Stimulated activated CD8-positive, alpha-beta memory T cell treated with anti-CD3 and anti-CD28 coated beads, Interleukin-2, amount 100 ng/mL, for 1 hour (primary cell): ENCODE results near the gene CREB3L1.
A peak's percentile ranks its signal among the peaks of the same experiment; 100 is the strongest.

Experiments
- DNase-seq, 2 donors: peaks; one replicate each; pipeline ENCODE4 v3.0.0-alpha.2; 2020; ENCODE audit warnings: low read depth in 2 of 2

The CREB3L1 gene

GRCh38 chr11:46272816-46273427 lies 4.5 kb upstream of the CREB3L1 start:
- no peak for DNase-seq

DNA sequence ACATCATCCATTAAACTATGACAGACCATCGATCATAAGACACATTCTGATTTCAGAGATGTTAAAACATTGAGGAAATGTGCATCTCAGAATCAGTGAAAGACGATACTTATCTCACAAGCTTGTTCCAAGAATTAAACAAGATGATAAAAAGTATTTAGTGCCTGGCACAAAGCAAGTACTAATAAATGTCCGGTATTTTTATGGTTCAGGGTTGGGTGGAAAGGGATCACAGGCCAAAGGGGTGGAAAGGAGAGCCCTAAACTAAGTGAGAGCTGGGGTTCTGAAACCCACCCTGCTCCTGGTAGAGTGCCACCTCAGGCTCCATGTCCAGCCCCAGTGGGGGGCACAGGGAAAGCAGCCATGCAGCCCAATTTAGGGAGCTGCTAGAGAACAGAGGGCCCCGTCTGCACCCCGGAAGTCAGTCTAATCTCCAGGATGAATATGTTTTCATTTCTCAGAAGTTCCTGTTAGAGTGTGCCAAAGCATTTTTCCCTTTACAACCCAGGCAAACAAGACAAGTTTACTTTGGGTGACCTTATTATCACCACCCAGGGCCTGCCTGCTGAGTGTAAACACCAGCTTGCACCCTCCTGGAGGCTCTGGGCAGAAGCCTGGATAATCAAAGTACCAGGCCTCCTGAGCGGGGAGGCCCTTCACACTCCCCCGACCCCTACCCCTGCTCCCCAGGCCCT lies 3.8 kb upstream of the CREB3L1 start:
- DNase-seq = no peak

GRCh38 chr11:46275964-46276641 lies 1.4 kb upstream of the CREB3L1 start:
- no peak for DNase-seq

DNA sequence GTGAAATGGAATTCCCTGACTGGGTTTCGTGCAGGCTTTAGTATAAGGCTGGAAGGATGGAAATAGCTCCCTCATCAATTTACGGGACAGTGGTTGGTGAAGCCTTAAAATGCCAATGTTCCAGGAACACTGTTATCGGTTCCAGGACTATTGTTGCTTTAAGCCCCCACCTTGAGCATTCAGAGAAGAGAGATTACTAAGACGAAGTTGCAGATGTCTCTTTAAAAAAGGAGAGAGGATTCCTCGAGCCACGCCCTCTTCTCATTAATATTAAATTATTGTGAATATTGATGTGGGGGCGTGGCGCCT lies 195 bp upstream of the CREB3L1 start:
- DNase-seq = no peak

DNA sequence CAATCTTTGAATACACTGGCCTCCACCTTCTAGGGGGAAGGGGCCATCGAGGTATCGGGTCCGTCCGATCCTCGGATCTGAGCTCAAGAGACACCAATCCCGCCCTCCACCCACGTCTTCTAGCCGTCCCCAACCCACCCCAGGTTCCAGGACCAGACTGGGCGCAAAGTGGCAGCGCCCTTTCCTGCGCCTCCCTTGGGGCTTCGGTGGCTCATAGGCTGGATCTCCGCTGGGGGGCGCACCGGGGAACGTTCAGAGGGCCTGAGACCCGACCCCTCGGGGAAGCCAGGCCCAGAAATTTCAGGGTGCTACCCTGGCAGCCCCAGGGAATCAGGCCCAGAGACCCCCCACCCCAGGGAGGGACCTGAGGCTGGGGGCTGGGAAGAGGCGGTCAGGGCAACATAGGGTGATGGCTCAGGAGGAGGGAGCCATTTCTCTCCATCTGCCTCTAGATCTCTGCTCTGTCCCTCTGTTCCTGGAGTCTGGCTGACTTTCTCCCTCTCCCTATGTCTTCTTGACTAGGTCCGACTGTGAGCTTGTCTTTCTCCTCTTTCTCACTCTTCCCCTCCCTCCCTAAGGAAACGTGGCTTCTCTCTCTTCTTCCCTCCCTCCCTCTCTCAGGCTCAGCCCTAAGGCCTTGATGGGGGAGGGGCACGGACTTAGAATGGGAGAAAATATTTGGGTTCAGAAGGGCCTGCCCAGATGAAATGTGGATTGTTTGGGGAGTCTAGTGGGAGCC lies 1.1 kb downstream of the CREB3L1 start:
- DNase-seq = peak in 1 of 2 donors; percentile 4

DNA sequence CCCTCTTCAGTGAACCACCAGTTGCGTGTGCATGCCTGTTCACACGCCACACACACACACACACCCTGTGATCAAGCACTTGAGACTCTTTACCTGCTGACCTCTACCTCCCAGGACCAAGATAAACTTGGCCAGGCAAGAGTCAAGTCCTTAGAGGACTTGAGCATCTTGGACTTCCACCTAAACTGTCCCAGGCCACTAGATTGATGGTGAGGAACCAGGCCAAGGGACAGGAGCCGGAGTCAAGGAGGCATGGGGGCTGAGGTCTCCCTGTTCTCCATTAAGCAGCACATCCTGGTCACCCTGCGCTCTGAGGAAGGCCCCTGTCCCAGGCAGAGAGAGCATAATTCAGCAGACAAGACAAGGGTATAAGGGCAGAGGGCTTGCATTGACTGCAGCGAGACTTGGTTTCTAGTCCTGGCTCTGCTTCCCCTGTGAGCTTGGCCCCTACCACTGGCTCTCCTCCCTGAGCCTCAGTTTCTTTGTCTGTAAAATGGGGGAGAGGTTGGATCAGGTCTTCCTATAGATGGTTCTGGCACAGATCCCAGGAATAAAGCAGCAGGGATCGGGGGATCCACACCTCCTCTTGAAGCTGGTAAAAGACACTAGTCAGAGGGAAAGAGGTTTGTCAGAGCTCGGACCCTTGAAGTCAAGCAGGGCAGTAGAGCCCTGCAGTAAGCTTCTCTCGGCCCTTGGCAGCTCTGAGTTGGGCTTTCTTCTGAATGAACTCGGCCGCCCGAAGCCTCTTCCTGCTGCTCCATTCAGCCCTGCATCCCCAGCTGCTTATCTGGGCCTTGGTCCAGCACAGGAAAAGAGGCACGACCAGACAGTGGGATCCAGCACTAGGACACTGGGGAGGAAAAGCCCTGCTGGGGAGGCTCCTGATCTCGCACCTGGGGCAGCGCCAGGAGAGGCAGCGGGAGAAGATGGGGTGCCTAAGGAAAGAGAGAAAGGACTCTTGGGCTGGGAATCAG lies 2.0 kb downstream of the CREB3L1 start:
- DNase-seq = no peak

GRCh38 chr11:46280706-46281105 lies 3.2 kb downstream of the CREB3L1 start:
- DNase-seq = no peak

- DNase-seq = no peak
Observed at GRCh38 chr11:46281371-46281831, 3.9 kb downstream of the CREB3L1 start.

DNA sequence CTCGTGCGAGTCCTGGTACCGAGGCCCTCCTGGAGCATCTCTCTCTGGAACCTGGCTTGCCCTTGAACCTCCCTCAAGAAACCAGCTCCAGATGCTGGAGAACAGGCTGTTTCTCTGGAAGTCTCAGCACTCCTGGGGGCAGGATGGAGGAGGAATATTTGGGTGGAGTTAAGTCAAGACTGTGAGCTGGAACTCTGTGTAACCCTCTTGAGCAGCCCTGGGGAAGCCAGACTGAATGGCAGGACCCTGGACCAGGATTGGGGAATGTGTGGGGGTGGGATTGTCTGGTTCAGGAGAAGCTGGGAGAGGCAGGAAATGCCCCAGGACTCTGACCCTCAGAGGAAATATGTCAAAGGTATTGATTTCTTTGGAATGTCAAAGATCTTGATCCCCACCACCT lies 7.7 kb downstream of the CREB3L1 start:
- DNase-seq = no peak

DNA sequence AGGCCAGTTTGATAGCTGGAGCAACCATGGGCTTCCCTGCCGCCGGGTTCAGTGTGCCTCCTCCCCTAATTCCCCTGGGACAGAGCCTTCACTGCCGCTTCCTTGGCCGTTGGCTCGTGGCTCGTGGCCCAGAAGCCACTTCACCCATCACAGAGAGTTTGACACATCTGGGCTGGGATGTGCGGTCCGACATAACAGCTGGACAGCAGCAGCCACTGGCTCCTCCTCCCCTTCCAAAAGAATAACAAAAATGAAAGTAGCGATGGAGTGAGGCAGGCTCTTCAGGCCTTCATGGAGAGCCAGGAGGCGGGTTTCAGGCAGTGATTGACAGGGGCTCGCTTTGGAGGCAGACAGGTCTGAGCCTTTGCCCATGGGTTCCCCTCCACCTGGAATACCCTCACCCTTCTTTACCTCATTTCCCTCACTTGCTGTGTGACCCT lies 8.2 kb downstream of the CREB3L1 start:
- DNase-seq = no peak

DNA sequence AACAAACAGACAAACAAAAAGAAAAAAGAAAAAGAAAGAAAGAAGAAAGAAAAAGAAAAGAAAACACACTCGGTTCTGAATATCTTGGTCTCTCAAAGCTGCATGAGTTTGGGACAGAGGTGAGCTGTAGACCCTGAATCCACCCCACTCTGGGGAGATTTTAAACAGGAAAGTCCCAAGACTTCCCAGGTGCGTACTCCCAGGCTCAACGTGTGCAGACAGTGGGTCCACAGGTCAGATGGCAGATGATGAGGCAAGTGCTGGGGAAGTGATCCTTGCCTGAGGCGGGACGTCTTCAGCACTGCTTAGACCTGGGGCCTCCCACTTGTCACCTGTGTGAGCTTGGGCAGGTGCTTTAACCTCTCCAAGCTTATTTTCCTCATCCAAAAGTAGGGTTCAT lies 9.3 kb downstream of the CREB3L1 start:
- DNase-seq = no peak

- no peak for DNase-seq
Observed at GRCh38 chr11:46288451-46288850, 11.0 kb downstream of the CREB3L1 start.

DNA sequence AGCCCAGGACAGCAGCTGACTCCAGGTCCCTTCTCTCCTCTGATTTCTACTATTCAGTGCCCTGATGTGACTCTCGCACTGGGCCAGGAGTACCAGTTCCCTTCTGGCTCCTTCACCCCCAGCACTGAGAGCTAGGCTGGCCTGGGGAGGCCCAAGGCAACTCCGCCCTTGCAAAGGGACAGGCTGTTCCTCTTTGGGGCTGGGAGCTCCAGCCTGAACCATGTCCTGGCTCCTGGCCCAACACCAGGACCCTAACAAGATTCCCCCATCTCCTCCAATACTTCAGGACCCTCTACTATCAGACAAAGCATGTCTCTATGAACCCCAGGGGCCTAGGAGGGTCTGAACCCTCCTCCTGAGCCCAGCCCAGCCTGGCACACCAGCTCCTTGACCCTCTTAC lies 12.5 kb downstream of the CREB3L1 start:
- DNase-seq = no peak

DNA sequence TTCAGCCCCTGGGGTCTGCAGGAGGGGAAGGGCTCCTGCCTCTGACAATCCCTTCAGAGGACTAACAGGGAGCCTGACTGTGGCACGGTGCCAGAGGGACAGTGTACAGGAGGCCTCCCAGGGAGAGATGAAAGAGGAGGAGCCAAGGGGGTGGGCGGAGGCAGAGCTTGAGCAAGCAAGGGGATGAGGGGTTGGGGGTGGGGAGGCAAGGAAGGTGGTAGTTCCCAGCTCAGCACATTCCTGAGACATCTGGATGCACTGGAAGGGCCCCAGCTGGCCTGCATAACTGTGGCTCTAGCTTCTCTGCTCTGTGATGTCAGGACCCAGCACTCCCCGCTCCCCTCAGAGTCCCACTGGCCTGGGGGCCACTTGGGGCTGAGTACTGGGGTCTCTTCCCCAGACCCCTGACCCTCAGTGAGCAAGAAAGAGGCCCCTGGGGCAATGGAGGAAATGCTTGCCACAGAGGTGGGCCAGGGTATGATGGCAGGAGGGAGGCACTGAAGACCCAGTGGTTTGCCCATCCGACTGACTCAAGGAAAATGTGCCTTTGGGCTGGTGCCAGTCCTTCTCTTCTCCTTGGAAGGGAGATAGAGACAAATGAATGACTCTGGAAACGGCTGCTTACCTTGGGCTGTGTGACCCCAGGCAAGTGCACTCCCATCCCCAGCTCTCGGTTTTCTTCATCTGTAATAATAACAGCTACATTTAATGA lies 13.3 kb downstream of the CREB3L1 start:
- no peak for DNase-seq

- DNase-seq = no peak
Observed at GRCh38 chr11:46291441-46292150, 14.1 kb downstream of the CREB3L1 start.

DNA sequence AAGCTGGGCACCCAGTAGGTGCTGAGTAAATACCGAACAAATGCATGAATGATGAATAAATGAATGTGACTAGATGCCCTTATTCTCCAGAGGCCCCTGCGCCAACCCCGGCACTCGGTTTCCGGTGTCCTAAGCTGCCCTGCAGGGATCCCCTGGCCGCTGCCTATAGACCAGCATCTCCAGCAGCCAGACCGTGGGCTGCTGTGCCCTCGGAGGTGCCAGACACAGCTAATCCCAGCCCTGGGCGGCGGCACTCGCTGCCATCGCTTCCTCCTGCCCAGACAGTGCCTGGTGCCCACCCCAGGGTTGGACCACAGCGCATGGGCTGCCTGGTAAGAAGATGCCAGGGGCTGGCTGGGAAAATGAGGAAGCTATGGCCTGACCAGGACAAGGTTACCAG lies 15.6 kb downstream of the CREB3L1 start:
- DNase-seq = no peak

DNA sequence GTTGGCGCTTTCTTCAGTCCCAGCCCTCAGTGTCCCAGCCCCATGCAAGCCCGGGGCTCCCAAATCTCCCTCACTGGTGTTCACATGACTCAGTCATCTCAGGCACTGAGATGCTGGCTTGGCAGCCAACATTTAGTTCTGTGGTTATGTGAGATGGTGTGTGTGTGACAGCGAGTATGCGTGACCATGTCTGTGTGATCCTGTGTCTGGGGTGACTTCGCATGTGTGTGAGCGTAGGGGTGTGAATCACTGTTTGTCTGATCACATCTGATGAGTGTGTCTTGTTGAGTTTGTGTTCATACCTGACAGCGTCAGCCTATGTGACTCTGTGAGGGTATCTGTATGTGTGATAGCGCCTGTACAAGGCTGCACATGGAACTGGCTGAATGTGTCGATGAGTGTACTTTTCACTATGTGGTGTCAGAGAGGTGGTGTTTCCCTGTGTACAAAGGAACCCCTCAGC lies 16.2 kb downstream of the CREB3L1 start:
- no peak for DNase-seq

- no peak for DNase-seq
Observed at GRCh38 chr11:46294365-46295309, 17.2 kb downstream of the CREB3L1 start.
